Measurements from ENCODE around the gene C2orf92. TPM values are rescaled to one million over a fixed set of nuclear protein-coding genes. Genes with fewer than 3 reads are reported as not detected.
"Not testable (repeated sequence)": the region's sequence is repeated elsewhere in the genome, so short reads cannot be mapped to it uniquely, and the experiment has no call there.

The C2orf92 gene
- total RNA-seq, 6 donors from 2014 or later = 9.1 to 45.1 (median 23.1) TPM

DNA sequence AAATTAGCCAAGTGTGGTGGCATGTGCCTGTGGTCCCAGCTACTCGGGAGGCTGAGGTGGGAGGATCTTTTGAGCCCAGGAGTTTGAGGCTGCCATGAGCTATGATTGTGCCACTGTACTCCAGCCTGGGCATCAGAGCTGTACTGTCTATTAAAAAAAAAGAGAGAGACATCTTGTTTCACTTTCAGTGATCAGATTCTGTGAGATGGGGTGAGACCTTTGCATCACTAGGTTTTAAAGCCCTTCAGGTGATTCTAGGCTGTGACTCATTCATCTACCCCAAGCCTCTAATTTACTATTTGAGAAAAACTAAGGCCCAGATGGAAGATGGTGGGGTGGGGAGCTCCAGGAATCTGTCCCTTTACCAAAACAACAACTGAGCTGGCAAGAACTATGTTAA, 7.1 kb downstream of the C2orf92 start:
- DNase-seq (no peak), ATAC-seq (ENCODE audit: low FRiP score in 2 of 2) (no peak)
- TF ChIP-seq EP300 (IDR thresholded peaks at IDR 0.05) = no peak
- TF ChIP-seq POLR2A (IDR thresholded peaks at IDR 0.05) = no peak
- TF ChIP-seq POLR2AphosphoS5 (IDR thresholded peaks at IDR 0.05) = no peak
- TF ChIP-seq, protein P1, sequence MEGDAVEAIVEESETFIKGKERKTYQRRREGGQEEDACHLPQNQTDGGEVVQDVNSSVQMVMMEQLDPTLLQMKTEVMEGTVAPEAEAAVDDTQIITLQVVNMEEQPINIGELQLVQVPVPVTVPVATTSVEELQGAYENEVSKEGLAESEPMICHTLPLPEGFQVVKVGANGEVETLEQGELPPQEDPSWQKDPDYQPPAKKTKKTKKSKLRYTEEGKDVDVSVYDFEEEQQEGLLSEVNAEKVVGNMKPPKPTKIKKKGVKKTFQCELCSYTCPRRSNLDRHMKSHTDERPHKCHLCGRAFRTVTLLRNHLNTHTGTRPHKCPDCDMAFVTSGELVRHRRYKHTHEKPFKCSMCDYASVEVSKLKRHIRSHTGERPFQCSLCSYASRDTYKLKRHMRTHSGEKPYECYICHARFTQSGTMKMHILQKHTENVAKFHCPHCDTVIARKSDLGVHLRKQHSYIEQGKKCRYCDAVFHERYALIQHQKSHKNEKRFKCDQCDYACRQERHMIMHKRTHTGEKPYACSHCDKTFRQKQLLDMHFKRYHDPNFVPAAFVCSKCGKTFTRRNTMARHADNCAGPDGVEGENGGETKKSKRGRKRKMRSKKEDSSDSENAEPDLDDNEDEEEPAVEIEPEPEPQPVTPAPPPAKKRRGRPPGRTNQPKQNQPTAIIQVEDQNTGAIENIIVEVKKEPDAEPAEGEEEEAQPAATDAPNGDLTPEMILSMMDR (IDR thresholded peaks at IDR 0.05) = no peak
- H3K27me3 ChIP-seq = no peaks in the 10 kb centered on the region
- H3K4me1 ChIP-seq = no peaks in the 10 kb centered on the region
- no peaks in the 10 kb centered on the region for H3K36me3 ChIP-seq
- H3K4me3 ChIP-seq = no peak overlapping the region
- WGBS, 2 donors = 90 to 100% methylated on average over 1 of the region's 1 CpG
- no peak overlapping the region for H3K27ac ChIP-seq
- no peaks in the 10 kb centered on the region for H3K9me3 ChIP-seq

DNA sequence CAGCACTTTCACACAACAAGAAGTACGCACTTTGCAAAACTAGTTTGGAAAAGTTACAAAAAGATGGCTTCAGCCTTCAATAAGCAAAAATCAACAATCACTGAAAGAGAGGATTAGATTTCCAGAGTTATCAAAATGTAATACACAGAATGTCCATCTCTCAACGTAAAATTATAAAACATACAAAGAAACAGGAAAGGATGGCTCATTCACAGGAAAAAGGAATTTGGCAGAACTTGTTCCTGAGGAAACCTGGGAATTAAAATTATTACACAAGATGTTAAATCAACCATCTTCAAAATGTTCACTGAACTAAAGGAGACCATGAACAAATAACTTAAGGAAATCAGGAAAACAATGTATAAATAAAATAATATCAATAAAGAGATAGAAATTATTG, 8.0 kb downstream of the C2orf92 start:
- Histone ChIP-seq H3K27me3 (no peaks in the 10 kb centered on the region), H3K36me3 (no peaks in the 10 kb centered on the region), H3K27ac (no peak overlapping the region), H3K9me3 (no peaks in the 10 kb centered on the region), H3K4me3 (no peak overlapping the region), H3K4me1 (no peaks in the 10 kb centered on the region)
- no peak for ATAC-seq (ENCODE audit: low FRiP score in 2 of 2)
- TF ChIP-seq POLR2AphosphoS5 (IDR thresholded peaks at IDR 0.05) = no peak
- no peak for TF ChIP-seq EP300 (IDR thresholded peaks at IDR 0.05)
- TF ChIP-seq, protein P1 (IDR thresholded peaks at IDR 0.05) = no peak
- TF ChIP-seq POLR2A (IDR thresholded peaks at IDR 0.05) = no peak
- DNase-seq = no peak
- WGBS, 2 donors = 74 to 88% methylated on average over 2 of the region's 2 CpGs

GRCh38 chr2:97678298-97678697, 8.8 kb downstream of the C2orf92 start:
- H3K4me1 ChIP-seq = no peaks in the 10 kb centered on the region
- no peaks in the 10 kb centered on the region for H3K27me3 ChIP-seq
- no peak overlapping the region for H3K4me3 ChIP-seq
- H3K36me3 ChIP-seq = no peaks in the 10 kb centered on the region
- 89 to 94% methylated on average over 1 of the region's 1 CpG for WGBS, 2 donors
- H3K9me3 ChIP-seq = no peaks in the 10 kb centered on the region
- DNase-seq (no peak), ATAC-seq (ENCODE audit: low FRiP score in 2 of 2) (no peak)
- TF ChIP-seq POLR2A (IDR thresholded peaks at IDR 0.05) = no peak
- no peak for TF ChIP-seq POLR2AphosphoS5 (IDR thresholded peaks at IDR 0.05)
- TF ChIP-seq, protein P1 (IDR thresholded peaks at IDR 0.05) = no peak
- no peak for TF ChIP-seq EP300 (IDR thresholded peaks at IDR 0.05)
- H3K27ac ChIP-seq = no peak overlapping the region

DNA sequence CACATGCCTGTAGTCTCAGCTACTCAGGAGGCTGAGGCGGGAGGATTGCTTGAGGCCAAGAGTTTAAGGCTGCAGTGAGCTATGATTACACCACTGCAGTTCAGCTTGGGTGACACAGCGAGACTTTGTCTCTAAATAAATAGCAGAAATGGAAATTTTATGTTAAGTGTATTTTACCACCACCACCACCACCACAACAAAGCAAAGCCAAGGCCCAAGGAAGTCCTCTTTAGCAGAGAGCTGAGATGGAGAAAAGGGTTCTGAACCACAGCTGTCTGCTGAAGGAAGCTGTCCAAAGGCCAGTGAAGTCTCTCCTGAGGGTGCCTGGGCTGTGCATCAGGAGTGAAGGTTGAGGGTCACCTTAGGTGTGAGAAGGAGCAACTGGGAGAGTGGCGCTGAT, 17.7 kb downstream of the C2orf92 start:
- ATAC-seq (ENCODE audit: low FRiP score in 2 of 2); DNase-seq; H3K9me3 ChIP-seq; H3K4me1 ChIP-seq; H3K36me3 ChIP-seq; H3K4me3 ChIP-seq; H3K27ac ChIP-seq; H3K27me3 ChIP-seq: not testable (repeated sequence)
- 84 to 90% methylated on average over 2 of the region's 3 CpGs for WGBS, 2 donors

DNA sequence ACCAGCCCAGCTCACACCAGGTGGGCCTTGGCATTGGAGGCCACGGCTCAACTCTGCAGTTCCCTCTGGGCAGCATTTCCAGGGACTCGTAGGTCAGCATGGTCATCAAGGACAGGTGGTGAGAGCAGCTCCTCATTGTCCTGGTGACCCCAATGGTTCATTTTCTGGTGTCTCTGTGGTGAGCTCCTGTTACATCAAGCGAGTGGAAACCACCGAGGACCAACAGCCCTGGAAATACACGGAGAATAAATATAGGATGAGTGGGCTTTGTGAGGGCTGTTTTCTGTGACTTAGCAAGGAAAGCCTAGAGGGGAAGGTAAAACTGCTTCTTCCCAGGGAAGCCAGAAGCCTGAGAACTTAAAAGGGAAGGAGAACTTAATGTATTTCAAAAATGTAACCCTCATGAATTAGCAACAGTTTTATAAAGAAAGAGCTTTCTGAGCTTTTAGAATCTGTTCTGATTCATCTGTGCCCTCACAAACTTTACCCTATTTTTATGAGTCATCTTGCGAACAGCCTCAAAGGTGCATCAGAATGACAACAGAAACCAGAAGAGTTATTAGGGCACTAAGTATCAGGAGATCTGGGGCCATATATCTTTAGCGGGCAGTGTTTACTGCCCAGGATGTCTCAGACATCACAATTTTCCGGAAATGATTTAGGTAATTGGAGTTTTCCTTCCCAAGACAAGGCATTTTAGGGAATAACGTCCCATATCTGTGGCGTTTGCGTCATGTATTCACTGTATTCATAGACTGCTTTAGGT, 18.7 kb downstream of the C2orf92 start:
- Histone ChIP-seq H3K4me3 (no peak overlapping the region), H3K27me3 (no peaks in the 10 kb centered on the region), H3K9me3 (no peaks in the 10 kb centered on the region), H3K27ac (no peak overlapping the region), H3K4me1 (no peaks in the 10 kb centered on the region), H3K36me3 (no peaks in the 10 kb centered on the region)
- ATAC-seq (ENCODE audit: low FRiP score in 2 of 2) (no peak), DNase-seq (no peak)
- 87 to 92% methylated on average over 9 to 10 of the region's 11 CpGs for WGBS, 2 donors
- TF ChIP-seq POLR2AphosphoS5 (IDR thresholded peaks at IDR 0.05) = no peak

GRCh38 chr2:97691166-97691565, 21.7 kb downstream of the C2orf92 start:
- no peaks in the 10 kb centered on the region for H3K27me3 ChIP-seq
- WGBS, 2 donors = 50 to 75% methylated on average over 6 of the region's 6 CpGs
- no peaks in the 10 kb centered on the region for H3K36me3 ChIP-seq
- no peak overlapping the region for H3K27ac ChIP-seq
- no peak overlapping the region for H3K4me3 ChIP-seq
- ATAC-seq (ENCODE audit: low FRiP score in 2 of 2) (peak in 1 of 2 donors; percentile 53), DNase-seq (no peak)
- no peaks in the 10 kb centered on the region for H3K9me3 ChIP-seq
- TF ChIP-seq POLR2A (IDR thresholded peaks at IDR 0.05) = no peak
- TF ChIP-seq EP300 (IDR thresholded peaks at IDR 0.05) = no peak
- TF ChIP-seq, protein P1 (IDR thresholded peaks at IDR 0.05) = no peak
- TF ChIP-seq POLR2AphosphoS5 (IDR thresholded peaks at IDR 0.05) = no peak
- H3K4me1 ChIP-seq = no peaks in the 10 kb centered on the region
